ENCODE measurements around the gene POU5F1. TPM values are rescaled to one million over a fixed set of nuclear protein-coding genes. Genes with fewer than 3 reads are reported as not detected.

POU5F1 gene
- polyA plus RNA-seq, 1 donor (not counting 4 experiments of a cell fraction or from before 2014, with no cell fraction given): 1.6 TPM

DNA sequence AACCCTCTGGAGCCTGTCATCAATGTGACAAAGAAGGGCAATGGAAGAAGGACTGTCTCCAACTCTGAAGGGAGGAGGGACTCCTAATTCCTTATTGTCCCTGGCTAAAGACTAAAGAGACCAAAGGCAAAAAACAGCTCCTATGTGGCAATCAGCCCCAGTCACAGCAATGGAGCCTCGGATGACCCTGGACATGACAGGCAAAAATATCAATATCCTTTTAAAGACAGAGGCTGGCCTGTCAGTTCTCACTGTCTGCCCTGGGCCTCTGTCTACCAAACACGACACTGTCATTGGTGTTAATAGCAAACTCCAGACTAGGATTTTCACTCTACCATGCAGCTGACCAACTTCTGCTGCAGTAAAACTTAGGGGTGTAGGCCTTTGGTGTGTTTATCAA, 38.0 kb upstream of the POU5F1 start:
- no peaks in the 10 kb centered on the region for H3K27me3 ChIP-seq (ENCODE audit: control insufficient read depth, extremely low read depth, insufficient read depth, low read length)
- dilution Hi-C loops (cut with MboI; ENCODE audit: extremely low pct_ligation_motif_present, low sequenced_read_pairs): no loop called here
- H3K36me3 ChIP-seq (ENCODE audit: control insufficient read depth in 2 of 2, extremely low read depth in 1 of 2, insufficient read depth in 2 of 2, low read length in 2 of 2): no peaks in the 10 kb centered on the region
- FAIRE-seq (no peak), DNase-seq (ENCODE audit: low read depth, low spot score) (no peak)
- H3K4me2 ChIP-seq (ENCODE audit: control insufficient read depth, extremely low read depth, insufficient read depth, low read depth, low read length): no peak overlapping the region
- H3K4me3 ChIP-seq (ENCODE audit: control insufficient read depth in 2 of 3, extremely low read depth in 1 of 3, insufficient read depth in 2 of 3, low read depth in 1 of 3, low read length in 3 of 3): no peak overlapping the region
- no peak overlapping the region for H3K27ac ChIP-seq (ENCODE audit: control insufficient read depth, insufficient read depth, low read length)
- H3K9me3 ChIP-seq (ENCODE audit: control insufficient read depth, low read depth, low read length): no peaks in the 10 kb centered on the region
- H4K20me1 ChIP-seq (ENCODE audit: control insufficient read depth, extremely low read depth, insufficient read depth, low read length): no peaks in the 10 kb centered on the region
- peaks cover 6% of the 10 kb centered on the region for H3K4me1 ChIP-seq (ENCODE audit: control insufficient read depth, extremely low read depth, insufficient read depth, low read length)
- no peak for TF ChIP-seq EZH2 (IDR thresholded peaks at IDR 0.05; ENCODE audit: low read length)
- TF ChIP-seq, protein P1, sequence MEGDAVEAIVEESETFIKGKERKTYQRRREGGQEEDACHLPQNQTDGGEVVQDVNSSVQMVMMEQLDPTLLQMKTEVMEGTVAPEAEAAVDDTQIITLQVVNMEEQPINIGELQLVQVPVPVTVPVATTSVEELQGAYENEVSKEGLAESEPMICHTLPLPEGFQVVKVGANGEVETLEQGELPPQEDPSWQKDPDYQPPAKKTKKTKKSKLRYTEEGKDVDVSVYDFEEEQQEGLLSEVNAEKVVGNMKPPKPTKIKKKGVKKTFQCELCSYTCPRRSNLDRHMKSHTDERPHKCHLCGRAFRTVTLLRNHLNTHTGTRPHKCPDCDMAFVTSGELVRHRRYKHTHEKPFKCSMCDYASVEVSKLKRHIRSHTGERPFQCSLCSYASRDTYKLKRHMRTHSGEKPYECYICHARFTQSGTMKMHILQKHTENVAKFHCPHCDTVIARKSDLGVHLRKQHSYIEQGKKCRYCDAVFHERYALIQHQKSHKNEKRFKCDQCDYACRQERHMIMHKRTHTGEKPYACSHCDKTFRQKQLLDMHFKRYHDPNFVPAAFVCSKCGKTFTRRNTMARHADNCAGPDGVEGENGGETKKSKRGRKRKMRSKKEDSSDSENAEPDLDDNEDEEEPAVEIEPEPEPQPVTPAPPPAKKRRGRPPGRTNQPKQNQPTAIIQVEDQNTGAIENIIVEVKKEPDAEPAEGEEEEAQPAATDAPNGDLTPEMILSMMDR (optimal IDR thresholded peaks at IDR 0.05 in 1 of 3, IDR thresholded peaks at IDR 0.05 in 1 of 3, conservative IDR thresholded peaks at IDR 0.05 in 1 of 3; ENCODE audit: extremely low read depth in 1 of 3, insufficient read depth in 2 of 3, low read length in 3 of 3): no peak
- H2AFZ ChIP-seq (ENCODE audit: control insufficient read depth, low read length): no peak overlapping the region
- peaks cover under 1% of the 10 kb centered on the region for H3K9me1 ChIP-seq (ENCODE audit: control insufficient read depth, extremely low read depth, insufficient read depth, low read length)
- H3K79me2 ChIP-seq (ENCODE audit: control insufficient read depth, insufficient read depth, low read length): no peaks in the 10 kb centered on the region
- H3K9ac ChIP-seq (ENCODE audit: control insufficient read depth, extremely low read depth, insufficient read depth, low read length): no peak overlapping the region

DNA sequence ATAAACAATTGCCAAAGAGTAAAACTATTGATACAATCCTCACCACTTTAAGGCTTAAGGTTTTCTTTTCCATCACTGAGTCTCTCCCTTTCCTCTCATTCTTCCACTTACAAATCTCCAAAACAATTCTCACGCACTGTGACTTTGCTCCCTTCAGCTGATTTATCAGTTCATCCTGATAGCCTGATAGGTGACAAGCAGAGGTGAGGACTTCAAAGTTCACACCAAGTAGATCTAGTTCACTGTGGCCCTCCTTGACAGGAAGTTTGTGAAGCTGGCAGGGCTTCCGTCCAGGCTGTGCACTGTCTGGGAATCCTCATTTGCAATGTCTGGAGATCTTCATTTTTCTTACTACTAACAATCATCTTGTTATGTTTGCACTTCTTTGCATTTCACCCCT, 35.2 kb upstream of the POU5F1 start:
- H3K27ac ChIP-seq (ENCODE audit: control insufficient read depth, insufficient read depth, low read length): no peak overlapping the region
- FAIRE-seq (no peak), DNase-seq (ENCODE audit: low read depth, low spot score) (no peak)
- no peak overlapping the region for H3K4me3 ChIP-seq (ENCODE audit: control insufficient read depth in 2 of 3, extremely low read depth in 1 of 3, insufficient read depth in 2 of 3, low read depth in 1 of 3, low read length in 3 of 3)
- H3K9ac ChIP-seq (ENCODE audit: control insufficient read depth, extremely low read depth, insufficient read depth, low read length): no peak overlapping the region
- H4K20me1 ChIP-seq (ENCODE audit: control insufficient read depth, extremely low read depth, insufficient read depth, low read length): no peaks in the 10 kb centered on the region
- H3K36me3 ChIP-seq (ENCODE audit: control insufficient read depth in 2 of 2, extremely low read depth in 1 of 2, insufficient read depth in 2 of 2, low read length in 2 of 2): no peaks in the 10 kb centered on the region
- no peak overlapping the region for H3K4me2 ChIP-seq (ENCODE audit: control insufficient read depth, extremely low read depth, insufficient read depth, low read depth, low read length)
- H2AFZ ChIP-seq (ENCODE audit: control insufficient read depth, low read length): no peak overlapping the region
- TF ChIP-seq, protein P1 (optimal IDR thresholded peaks at IDR 0.05 in 1 of 3, IDR thresholded peaks at IDR 0.05 in 1 of 3, conservative IDR thresholded peaks at IDR 0.05 in 1 of 3; ENCODE audit: extremely low read depth in 1 of 3, insufficient read depth in 2 of 3, low read length in 3 of 3): no peak
- TF ChIP-seq EZH2 (IDR thresholded peaks at IDR 0.05; ENCODE audit: low read length): no peak
- H3K9me3 ChIP-seq (ENCODE audit: control insufficient read depth, low read depth, low read length): no peaks in the 10 kb centered on the region
- H3K79me2 ChIP-seq (ENCODE audit: control insufficient read depth, insufficient read depth, low read length): no peaks in the 10 kb centered on the region
- dilution Hi-C loops (cut with MboI; ENCODE audit: extremely low pct_ligation_motif_present, low sequenced_read_pairs): no loop called here
- H3K27me3 ChIP-seq (ENCODE audit: control insufficient read depth, extremely low read depth, insufficient read depth, low read length): no peaks in the 10 kb centered on the region
- peaks cover 23% of the 10 kb centered on the region for H3K4me1 ChIP-seq (ENCODE audit: control insufficient read depth, extremely low read depth, insufficient read depth, low read length)
- H3K9me1 ChIP-seq (ENCODE audit: control insufficient read depth, extremely low read depth, insufficient read depth, low read length): peaks cover 2% of the 10 kb centered on the region
